GM12801 (cell line): ENCODE results near the gene PTPRN2.

Experiments
- CTCF ChIP-seq: IDR thresholded peaks from one replicate; pipeline ENCODE4 v1.5.1; 2011; ENCODE audit warnings: control low read depth; ENCODE audit not compliant: insufficient read length; ENCODE audit errors: extremely low read depth

Gene PTPRN2

GRCh38 chr7:158005531-158005930 is 582.1 kb downstream of the PTPRN2 start:
- no peak for TF ChIP-seq CTCF

- no peak for TF ChIP-seq CTCF
Measured at GRCh38 chr7:158004123-158004490, 583.5 kb downstream of the PTPRN2 start.

- no peak for TF ChIP-seq CTCF
Measured at GRCh38 chr7:158003441-158004122, 584.0 kb downstream of the PTPRN2 start.

GRCh38 chr7:158002486-158003080 is 585.0 kb downstream of the PTPRN2 start:
- TF ChIP-seq CTCF: no peak

- no peak for TF ChIP-seq CTCF
Measured at GRCh38 chr7:158001621-158002320, 585.9 kb downstream of the PTPRN2 start.

GRCh38 chr7:158001003-158001402 is 586.6 kb downstream of the PTPRN2 start:
- TF ChIP-seq CTCF: no peak

- TF ChIP-seq CTCF: no peak
Measured at GRCh38 chr7:158000160-158000559, 587.5 kb downstream of the PTPRN2 start.
